Measurements from ENCODE around the gene CNTRL. TPM values are rescaled to one million over a fixed set of nuclear protein-coding genes. Genes with fewer than 3 reads are reported as not detected.

The CNTRL gene
- polyA plus RNA-seq, 1 of the 3 experiments (the other 2 are of a cell fraction): 3.6 TPM

DNA sequence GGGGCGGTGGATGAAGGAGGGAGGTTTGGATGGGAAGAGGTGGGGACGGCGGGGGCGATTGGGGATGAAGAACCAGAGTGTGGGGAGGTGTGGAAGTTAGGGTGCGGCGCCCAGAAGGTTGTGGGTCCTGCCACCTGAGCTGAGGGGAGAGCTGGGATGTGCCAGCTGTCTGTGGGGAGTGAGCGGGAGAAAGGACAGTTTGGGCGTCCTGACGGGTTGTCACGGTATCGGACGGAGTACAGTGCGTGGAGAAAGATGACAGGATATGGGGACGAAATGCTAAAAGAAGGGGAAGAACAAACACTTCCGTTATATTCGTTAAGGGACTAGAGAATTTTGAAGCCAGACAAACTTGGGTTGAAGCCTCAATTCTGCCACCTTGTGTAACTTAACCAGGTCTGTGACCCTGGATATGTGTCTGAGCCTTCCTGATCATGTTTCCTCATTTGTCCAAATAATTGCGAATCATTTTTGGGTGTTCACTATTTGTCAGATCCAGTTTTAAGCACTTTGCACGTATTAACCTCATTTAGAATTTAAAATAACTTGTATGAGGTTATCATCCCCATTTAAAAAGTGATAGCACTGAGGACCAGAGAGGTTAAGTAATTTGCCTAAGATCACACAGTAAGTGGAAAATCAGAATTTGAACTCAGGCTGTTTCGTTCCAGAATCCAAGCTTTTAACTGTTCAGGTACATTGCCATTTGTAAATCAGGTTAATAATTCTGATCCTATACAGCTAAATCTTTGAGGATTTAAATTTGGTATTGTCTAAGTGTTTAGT lies 689 bp downstream of the CNTRL start:
- ChIA-PET CTCF (interaction anchor here (0.6 to 1.6 kb wide), 3 partner anchors 16 to 32 kb away, joined by 3 to 9 read pairs (median 3); no protein-coding TSS in a partner anchor), POLR2A (no interaction called here)
- Histone ChIP-seq H3K4me3 (ENCODE audit: low read depth in 2 of 2, low read length in 1 of 2) (peak overlapping the region; percentile 76 to 84), H3K9me2 (no peaks in the 10 kb centered on the region), H3K79me2 (ENCODE audit: insufficient read depth) (no peaks in the 10 kb centered on the region), H4K20me1 (ENCODE audit: insufficient read depth) (no peaks in the 10 kb centered on the region), H3K4me2 (peak overlapping the region; percentile 93), H3F3A (replicated peaks; ENCODE audit: insufficient read depth) (peaks cover 5% of the 10 kb centered on the region), H3K9me3 (no peaks in the 10 kb centered on the region), H3K27me3 (ENCODE audit: insufficient read depth) (no peaks in the 10 kb centered on the region), H2AFZ (ENCODE audit: low read depth) (peak overlapping the region; percentile 72), H3K27ac (ENCODE audit: low read depth in 2 of 2, low read length in 1 of 2) (peak overlapping the region; percentile 93 to 94), H3K9ac (peak overlapping the region; percentile 95), H3K4me1 (ENCODE audit: control insufficient read depth in 1 of 2, insufficient read depth in 2 of 2, low read depth in 1 of 2, low read length in 1 of 2) (peaks cover 7 to 12% of the 10 kb centered on the region in 2 experiments; a peak in 3 of 4 replicates), H3K36me3 (replicated peaks in 1 of 2; ENCODE audit: control insufficient read depth in 1 of 2, insufficient read depth in 2 of 2, low read length in 1 of 2) (no peaks in the 10 kb centered on the region)
- no peak for DNase-seq
- TF ChIP-seq SMC3 (IDR thresholded peaks at IDR 0.05; ENCODE audit: low read depth, low read length) (no peak), EP300 (IDR thresholded peaks at IDR 0.05; ENCODE audit: borderline replicate concordance in 1 of 2, low read depth in 1 of 2, low read length in 1 of 2) (no peak), TEAD4 (IDR thresholded peaks at IDR 0.05; ENCODE audit: borderline replicate concordance, insufficient read depth) (no peak), YY1 (IDR thresholded peaks at IDR 0.05; ENCODE audit: low read depth) (no peak), TAF1 (IDR thresholded peaks at IDR 0.05; ENCODE audit: borderline replicate concordance, low read depth, low read length) (no peak)
- TF ChIP-seq, protein P1, sequence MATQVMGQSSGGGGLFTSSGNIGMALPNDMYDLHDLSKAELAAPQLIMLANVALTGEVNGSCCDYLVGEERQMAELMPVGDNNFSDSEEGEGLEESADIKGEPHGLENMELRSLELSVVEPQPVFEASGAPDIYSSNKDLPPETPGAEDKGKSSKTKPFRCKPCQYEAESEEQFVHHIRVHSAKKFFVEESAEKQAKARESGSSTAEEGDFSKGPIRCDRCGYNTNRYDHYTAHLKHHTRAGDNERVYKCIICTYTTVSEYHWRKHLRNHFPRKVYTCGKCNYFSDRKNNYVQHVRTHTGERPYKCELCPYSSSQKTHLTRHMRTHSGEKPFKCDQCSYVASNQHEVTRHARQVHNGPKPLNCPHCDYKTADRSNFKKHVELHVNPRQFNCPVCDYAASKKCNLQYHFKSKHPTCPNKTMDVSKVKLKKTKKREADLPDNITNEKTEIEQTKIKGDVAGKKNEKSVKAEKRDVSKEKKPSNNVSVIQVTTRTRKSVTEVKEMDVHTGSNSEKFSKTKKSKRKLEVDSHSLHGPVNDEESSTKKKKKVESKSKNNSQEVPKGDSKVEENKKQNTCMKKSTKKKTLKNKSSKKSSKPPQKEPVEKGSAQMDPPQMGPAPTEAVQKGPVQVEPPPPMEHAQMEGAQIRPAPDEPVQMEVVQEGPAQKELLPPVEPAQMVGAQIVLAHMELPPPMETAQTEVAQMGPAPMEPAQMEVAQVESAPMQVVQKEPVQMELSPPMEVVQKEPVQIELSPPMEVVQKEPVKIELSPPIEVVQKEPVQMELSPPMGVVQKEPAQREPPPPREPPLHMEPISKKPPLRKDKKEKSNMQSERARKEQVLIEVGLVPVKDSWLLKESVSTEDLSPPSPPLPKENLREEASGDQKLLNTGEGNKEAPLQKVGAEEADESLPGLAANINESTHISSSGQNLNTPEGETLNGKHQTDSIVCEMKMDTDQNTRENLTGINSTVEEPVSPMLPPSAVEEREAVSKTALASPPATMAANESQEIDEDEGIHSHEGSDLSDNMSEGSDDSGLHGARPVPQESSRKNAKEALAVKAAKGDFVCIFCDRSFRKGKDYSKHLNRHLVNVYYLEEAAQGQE (IDR thresholded peaks at IDR 0.05; ENCODE audit: low read depth, low read length): no peak
- TF ChIP-seq, protein P2, sequence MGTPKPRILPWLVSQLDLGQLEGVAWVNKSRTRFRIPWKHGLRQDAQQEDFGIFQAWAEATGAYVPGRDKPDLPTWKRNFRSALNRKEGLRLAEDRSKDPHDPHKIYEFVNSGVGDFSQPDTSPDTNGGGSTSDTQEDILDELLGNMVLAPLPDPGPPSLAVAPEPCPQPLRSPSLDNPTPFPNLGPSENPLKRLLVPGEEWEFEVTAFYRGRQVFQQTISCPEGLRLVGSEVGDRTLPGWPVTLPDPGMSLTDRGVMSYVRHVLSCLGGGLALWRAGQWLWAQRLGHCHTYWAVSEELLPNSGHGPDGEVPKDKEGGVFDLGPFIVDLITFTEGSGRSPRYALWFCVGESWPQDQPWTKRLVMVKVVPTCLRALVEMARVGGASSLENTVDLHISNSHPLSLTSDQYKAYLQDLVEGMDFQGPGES (IDR thresholded peaks at IDR 0.05; ENCODE audit: low read depth, low read length): no peak
- TF ChIP-seq, protein P3, sequence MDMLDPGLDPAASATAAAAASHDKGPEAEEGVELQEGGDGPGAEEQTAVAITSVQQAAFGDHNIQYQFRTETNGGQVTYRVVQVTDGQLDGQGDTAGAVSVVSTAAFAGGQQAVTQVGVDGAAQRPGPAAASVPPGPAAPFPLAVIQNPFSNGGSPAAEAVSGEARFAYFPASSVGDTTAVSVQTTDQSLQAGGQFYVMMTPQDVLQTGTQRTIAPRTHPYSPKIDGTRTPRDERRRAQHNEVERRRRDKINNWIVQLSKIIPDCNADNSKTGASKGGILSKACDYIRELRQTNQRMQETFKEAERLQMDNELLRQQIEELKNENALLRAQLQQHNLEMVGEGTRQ (IDR thresholded peaks at IDR 0.05; ENCODE audit: borderline replicate concordance, low read depth, low read length): no peak
- TF ChIP-seq, protein P4, sequence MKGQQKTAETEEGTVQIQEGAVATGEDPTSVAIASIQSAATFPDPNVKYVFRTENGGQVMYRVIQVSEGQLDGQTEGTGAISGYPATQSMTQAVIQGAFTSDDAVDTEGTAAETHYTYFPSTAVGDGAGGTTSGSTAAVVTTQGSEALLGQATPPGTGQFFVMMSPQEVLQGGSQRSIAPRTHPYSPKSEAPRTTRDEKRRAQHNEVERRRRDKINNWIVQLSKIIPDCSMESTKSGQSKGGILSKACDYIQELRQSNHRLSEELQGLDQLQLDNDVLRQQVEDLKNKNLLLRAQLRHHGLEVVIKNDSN (IDR thresholded peaks at IDR 0.05; ENCODE audit: borderline replicate concordance, low read depth): no peak
- TF ChIP-seq, protein P5, sequence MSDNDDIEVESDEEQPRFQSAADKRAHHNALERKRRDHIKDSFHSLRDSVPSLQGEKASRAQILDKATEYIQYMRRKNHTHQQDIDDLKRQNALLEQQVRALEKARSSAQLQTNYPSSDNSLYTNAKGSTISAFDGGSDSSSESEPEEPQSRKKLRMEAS (IDR thresholded peaks at IDR 0.05; ENCODE audit: low read depth): no peak
- 3% methylated on average over 19 of the region's 19 CpGs for WGBS (ENCODE audit: low lambda C conversion rate)
